Mammary epithelial cell (primary cell): ENCODE results near the gene FBXO30.

Experiments
- CTCF ChIP-seq, 2 donors: IDR thresholded peaks in 1 of 2; conservative IDR thresholded peaks in 1 of 2; 2 replicates each; pipeline ENCODE4 v1.5.1; 2011 to 2012; ENCODE audit warnings: inconsistent platforms in 2 of 2, low read length in 2 of 2, mild to moderate bottlenecking in 2 of 2, control low read depth in 1 of 2, low read depth in 1 of 2; ENCODE audit not compliant: insufficient read depth in 1 of 2; ENCODE audit errors: extremely low read depth in 1 of 2
- EZH2 ChIP-seq: IDR thresholded peaks from 2 replicates; pipeline ENCODE4 v1.6.1; 2012; ENCODE audit warnings: low read length, inconsistent platforms, borderline replicate concordance

- no peak for TF ChIP-seq CTCF (conservative IDR thresholded peaks at IDR 0.05 in 1 of 2, IDR thresholded peaks at IDR 0.05 in 1 of 2; ENCODE audit: extremely low read depth in 1 of 2, insufficient read depth in 1 of 2, low read depth in 1 of 2, low read length in 2 of 2)
- no peak for TF ChIP-seq EZH2
Observed at GRCh38 chr6:145850671-145851070, 36.1 kb upstream of the FBXO30 start.
